BJ (cell line): ENCODE measurements around the gene MAPK14. TPM values are rescaled to one million over a fixed set of nuclear protein-coding genes. Genes with fewer than 3 reads are reported as not detected.

Experiments
- CTCF ChIA-PET: fragments of 350-600 bp; formaldehyde crosslinking; extraction: SDS; loops from one replicate; lab custom pipeline; 2021; ENCODE audit warnings: antibody characterized with exemption, inconsistent platforms; lab: Yijun Ruan, JAX
- POLR2A ChIA-PET: fragments of 300-600 bp; sonication (Branson Sonifier 250); formaldehyde crosslinking; extraction: SDS; loops from one replicate; lab custom pipeline; 2021; ENCODE audit warnings: antibody characterized with exemption; lab: Charles Lee
- DNase-seq: peaks from one replicate; pipeline ENCODE4 v3.0.0-alpha.2; 2011; ENCODE audit warnings: low read depth
- H3K27me3 ChIP-seq: 2 replicates; pipeline ENCODE4 v1.6.0; 2011; ENCODE audit warnings: low read length; ENCODE audit not compliant: control insufficient read depth, insufficient read depth
- H3K36me3 ChIP-seq: 2 replicates; pipeline ENCODE4 v1.5.1; 2011; ENCODE audit warnings: low read length; ENCODE audit not compliant: control insufficient read depth, insufficient read depth
- H3K4me3 ChIP-seq: 2 replicates; pipeline ENCODE4 v1.5.1; 2011; ENCODE audit warnings: low read depth, mild to moderate bottlenecking, control low read depth, low read length
- polyA plus RNA-seq: library from polyadenylated mRNA; depleted of rRNA; stranded (reverse); fragments of >200 nt; gene quantifications from 2 replicates; pipeline ENCODE4 v1.2.3, GENCODE V29; 2011
- TF ChIP-seq, protein P1 (sequence below): IDR thresholded peaks from 2 replicates; pipeline ENCODE4 v1.5.1; 2011; ENCODE audit warnings: low read depth, mild to moderate bottlenecking, control low read depth, inconsistent platforms, low read length, moderate library complexity; ENCODE audit not compliant: insufficient read depth

MAPK14 gene
- polyA plus RNA-seq, 1 experiment = 33.9 TPM

DNA sequence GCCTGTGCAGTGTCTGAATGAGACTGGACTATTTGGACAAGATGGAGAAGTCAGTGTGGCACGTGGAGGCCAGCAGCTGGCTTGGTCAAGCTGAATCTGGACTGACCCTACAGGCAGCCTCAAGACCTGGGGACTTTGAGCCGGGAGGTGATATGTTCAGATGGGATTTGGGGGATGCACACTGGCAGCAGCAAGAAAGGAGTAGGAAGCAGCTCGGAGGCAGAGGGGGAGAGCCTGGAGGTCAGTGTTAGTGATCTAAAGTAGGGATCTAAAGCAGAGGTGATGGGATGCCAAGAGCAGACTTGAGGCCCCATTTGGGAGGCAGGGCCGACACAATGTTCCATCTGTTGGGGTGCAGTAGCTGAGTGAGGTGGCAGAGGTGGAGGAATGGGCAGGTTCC, 105.5 kb downstream of the MAPK14 start:
- CTCF ChIA-PET = interaction anchor here (1.5 kb wide), 1 partner anchor 12 kb away, joined by 3 read pairs; no protein-coding TSS in a partner anchor
- TF ChIP-seq, protein P1, sequence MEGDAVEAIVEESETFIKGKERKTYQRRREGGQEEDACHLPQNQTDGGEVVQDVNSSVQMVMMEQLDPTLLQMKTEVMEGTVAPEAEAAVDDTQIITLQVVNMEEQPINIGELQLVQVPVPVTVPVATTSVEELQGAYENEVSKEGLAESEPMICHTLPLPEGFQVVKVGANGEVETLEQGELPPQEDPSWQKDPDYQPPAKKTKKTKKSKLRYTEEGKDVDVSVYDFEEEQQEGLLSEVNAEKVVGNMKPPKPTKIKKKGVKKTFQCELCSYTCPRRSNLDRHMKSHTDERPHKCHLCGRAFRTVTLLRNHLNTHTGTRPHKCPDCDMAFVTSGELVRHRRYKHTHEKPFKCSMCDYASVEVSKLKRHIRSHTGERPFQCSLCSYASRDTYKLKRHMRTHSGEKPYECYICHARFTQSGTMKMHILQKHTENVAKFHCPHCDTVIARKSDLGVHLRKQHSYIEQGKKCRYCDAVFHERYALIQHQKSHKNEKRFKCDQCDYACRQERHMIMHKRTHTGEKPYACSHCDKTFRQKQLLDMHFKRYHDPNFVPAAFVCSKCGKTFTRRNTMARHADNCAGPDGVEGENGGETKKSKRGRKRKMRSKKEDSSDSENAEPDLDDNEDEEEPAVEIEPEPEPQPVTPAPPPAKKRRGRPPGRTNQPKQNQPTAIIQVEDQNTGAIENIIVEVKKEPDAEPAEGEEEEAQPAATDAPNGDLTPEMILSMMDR = no peak
- H3K36me3 ChIP-seq = no peaks in the 10 kb centered on the region
- no peak for DNase-seq
- POLR2A ChIA-PET = no interaction called here
- H3K27me3 ChIP-seq = no peaks in the 10 kb centered on the region
- H3K4me3 ChIP-seq = no peak overlapping the region

DNA sequence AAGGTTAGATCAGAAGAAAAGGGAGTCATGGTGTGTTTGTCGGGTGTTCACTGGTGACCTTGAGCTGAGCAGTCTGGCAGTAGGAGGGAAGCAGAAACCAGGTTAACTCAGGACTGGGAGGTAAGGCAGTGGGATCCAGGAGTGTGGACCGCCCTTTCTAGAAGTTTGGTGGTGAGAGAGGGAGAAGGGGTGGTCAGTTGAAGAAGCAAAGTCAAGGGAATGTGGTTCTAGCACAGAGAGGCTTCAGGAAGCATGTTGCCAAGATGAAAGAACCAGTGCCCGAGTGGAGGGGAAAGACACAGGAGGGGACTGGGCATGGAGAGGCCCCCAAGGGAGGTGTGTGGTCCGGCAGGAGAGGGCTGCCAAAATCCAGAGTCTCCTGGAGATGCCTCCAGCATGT, 106.3 kb downstream of the MAPK14 start:
- POLR2A ChIA-PET = interaction anchor here (0.6 kb wide), 1 partner anchor 51 kb away, joined by 3 read pairs; no protein-coding TSS in a partner anchor
- TF ChIP-seq, protein P1 = no peak
- CTCF ChIA-PET = interaction anchor here (1.5 kb wide), 1 partner anchor 13 kb away, joined by 3 read pairs; no protein-coding TSS in a partner anchor
- H3K36me3 ChIP-seq = no peaks in the 10 kb centered on the region; the same call in 1 of the 2 replicates
- DNase-seq = no peak
- no peaks in the 10 kb centered on the region for H3K27me3 ChIP-seq
- no peak overlapping the region for H3K4me3 ChIP-seq

GRCh38 chr6:36135053-36135731, 107.6 kb downstream of the MAPK14 start:
- Histone ChIP-seq H3K4me3 (no peak overlapping the region), H3K36me3 (no peaks in the 10 kb centered on the region; the same call in 1 of the 2 replicates), H3K27me3 (no peaks in the 10 kb centered on the region)
- ChIA-PET POLR2A (no interaction called here), CTCF (interaction anchor here (0.6 to 0.9 kb wide), 2 partner anchors 9 to 47 kb away, joined by 3 read pairs; no protein-coding TSS in a partner anchor)
- no peak for DNase-seq
- TF ChIP-seq, protein P1 = no peak

DNA sequence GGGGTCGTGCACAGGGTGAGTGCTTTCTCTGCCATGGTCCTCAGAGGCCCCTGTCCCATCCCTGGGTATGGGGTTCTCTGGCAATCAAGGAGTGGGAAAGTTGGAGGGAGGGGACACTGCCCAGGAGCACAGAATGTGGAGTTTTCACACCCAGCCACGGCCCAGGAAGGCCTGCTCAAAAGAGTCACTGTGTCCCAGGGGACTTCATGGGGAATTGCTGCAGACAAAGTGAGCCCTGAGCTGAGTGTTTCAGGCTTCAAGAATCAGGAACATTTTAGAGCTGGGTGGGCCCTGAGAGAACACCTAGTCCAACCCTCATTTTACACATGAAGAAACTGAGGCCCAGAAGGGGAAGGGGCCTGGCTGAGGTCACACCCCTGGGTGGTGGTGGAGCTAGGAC, 108.4 kb downstream of the MAPK14 start:
- no peaks in the 10 kb centered on the region for H3K27me3 ChIP-seq
- POLR2A ChIA-PET = no interaction called here
- no peak for DNase-seq
- H3K36me3 ChIP-seq = no peaks in the 10 kb centered on the region; the same call in 1 of the 2 replicates
- TF ChIP-seq, protein P1 = no peak
- CTCF ChIA-PET = interaction anchor here (0.6 to 0.9 kb wide), 2 partner anchors 10 to 46 kb away, joined by 3 read pairs; no protein-coding TSS in a partner anchor
- H3K4me3 ChIP-seq = no peak overlapping the region

DNA sequence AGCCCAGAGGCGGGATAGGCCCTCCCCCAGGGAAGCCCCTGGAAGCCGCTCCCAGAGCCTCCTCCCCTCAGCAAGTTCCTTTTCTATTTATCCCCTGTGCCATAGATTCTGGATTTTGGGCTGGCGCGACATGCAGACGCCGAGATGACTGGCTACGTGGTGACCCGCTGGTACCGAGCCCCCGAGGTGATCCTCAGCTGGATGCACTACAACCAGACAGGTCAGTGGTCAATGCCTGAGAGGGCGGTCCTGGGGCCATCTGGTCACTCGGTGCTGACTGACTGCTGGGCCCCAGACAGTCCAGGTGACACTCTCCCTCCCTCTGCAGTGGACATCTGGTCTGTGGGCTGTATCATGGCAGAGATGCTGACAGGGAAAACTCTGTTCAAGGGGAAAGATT, 108.9 kb downstream of the MAPK14 start:
- no peak for DNase-seq
- no peak overlapping the region for H3K4me3 ChIP-seq
- TF ChIP-seq, protein P1 = no peak
- H3K36me3 ChIP-seq = no peaks in the 10 kb centered on the region; the same call in 1 of the 2 replicates
- H3K27me3 ChIP-seq = no peaks in the 10 kb centered on the region
- ChIA-PET CTCF (no interaction called here), POLR2A (no interaction called here)
